Vagina (tissue), 2 donors: ENCODE data around the gene IST1. TPM values are rescaled to one million over a fixed set of nuclear protein-coding genes. Genes with fewer than 3 reads are reported as not detected.

ENCODE experiments used
- DNase-seq, 2 donors: peaks; one replicate each; pipeline ENCODE4 v3.0.0-alpha.2; 2017; ENCODE audit errors: extremely low spot score in 2 of 2
- H3K27ac ChIP-seq: fragments of 200-600 bp; sonication (generic); one replicate; pipeline ENCODE4 v1.5.1; 2019
- H3K27me3 ChIP-seq: fragments of 200-600 bp; sonication (generic); one replicate; pipeline ENCODE4 v1.5.1; 2019
- H3K36me3 ChIP-seq, 2 donors: fragments of 200-600 bp; sonication (generic); one replicate each; pipeline ENCODE4 v1.5.1; 2017 to 2019
- H3K4me1 ChIP-seq: fragments of 200-600 bp; sonication (generic); one replicate; pipeline ENCODE4 v1.5.1; 2019
- H3K4me3 ChIP-seq, 2 donors: fragments of 200-600 bp; sonication (generic); 1 replicate in 1 of 2; 2 replicates in 1 of 2; pipeline ENCODE4 v1.5.1; 2016 to 2019
- H3K9me3 ChIP-seq: fragments of 200-600 bp; sonication (generic); one replicate; pipeline ENCODE4 v1.5.1; 2019
- CTCF ChIP-seq, 3 experiments: fragments of 450-650 bp in 2 of 3; fragments of 200-600 bp in 1 of 3; sonication (generic) in 1 of 3; IDR thresholded peaks; one replicate each; pipeline ENCODE4 v1.5.1; 2017 to 2019; ENCODE audit warnings: antibody characterized with exemption in 3 of 3, mild to moderate bottlenecking in 2 of 3, moderate library complexity in 2 of 3
- POLR2A ChIP-seq, 2 donors: fragments of 450-650 bp; IDR thresholded peaks; one replicate each; pipeline ENCODE4 v1.6.1; 2017; ENCODE audit warnings: antibody characterized with exemption in 2 of 2, mild to moderate bottlenecking in 2 of 2, moderate library complexity in 2 of 2
- POLR2AphosphoS5 ChIP-seq, 2 donors: sonication (generic); formaldehyde crosslinking; IDR thresholded peaks; one replicate each; pipeline ENCODE4 v1.9.0; 2017; ENCODE audit warnings: antibody characterized with exemption in 2 of 2, mild to moderate bottlenecking in 2 of 2, low read depth in 1 of 2; ENCODE audit not compliant: insufficient read depth in 1 of 2
- intact Hi-C: fragments of 100-400 bp; cut with DNase I; formaldehyde crosslinking; loops from one replicate; pipeline ENCODE4 v1.15.1; 2023
- total RNA-seq: library from RNA; depleted of rRNA; stranded (reverse); fragments of >200 nt; gene quantifications from one replicate; pipeline ENCODE4 v1.2.3, GENCODE V29; 2016

The IST1 gene
- total RNA-seq, 1 donor from 2014 or later = 159 TPM

- H3K4me3 ChIP-seq = peak overlapping the region; percentile 61 to 75
- intact Hi-C loops = no loop called here
Observed at GRCh38 chr16:71893888-71894228, 1.5 kb upstream of the IST1 start.

DNA sequence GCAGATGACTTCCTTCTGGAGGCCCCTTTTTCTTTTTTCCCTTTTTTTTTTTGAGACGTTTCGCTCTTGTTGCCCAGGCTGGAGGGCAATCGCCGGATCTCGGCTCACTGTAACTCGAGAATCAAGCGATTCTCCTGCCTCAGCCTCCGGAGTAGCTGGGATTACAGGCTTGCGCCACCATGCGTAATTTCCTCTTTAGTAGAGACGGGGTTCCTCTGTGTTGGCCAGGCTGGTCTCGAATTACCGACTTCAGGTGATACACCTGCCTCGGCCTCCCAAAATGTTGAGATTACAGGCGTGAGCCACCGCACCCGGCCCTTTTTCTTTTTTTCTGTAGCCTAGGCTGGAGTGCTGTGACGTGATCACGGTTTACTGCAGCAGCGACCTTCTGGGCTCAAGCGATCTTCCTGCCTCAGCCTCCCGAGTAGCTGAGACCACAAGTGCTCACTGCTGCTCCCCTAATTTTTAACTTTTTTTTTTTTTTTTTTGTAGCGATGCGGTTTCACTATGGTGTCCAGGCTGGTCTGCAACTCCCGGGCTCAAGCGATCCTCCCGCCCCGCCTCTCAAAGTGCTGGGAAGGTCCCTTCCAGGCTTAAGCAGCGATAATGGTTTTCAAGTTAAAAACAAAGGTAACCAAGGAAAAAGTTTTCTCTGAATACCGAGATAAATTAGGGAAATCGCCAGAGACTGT is 956 bp upstream of the IST1 start:
- TF ChIP-seq POLR2A (IDR thresholded peaks at IDR 0.05) = no peak
- no peak for TF ChIP-seq POLR2AphosphoS5 (IDR thresholded peaks at IDR 0.05; ENCODE audit: insufficient read depth in 1 of 2, low read depth in 1 of 2)
- no peak for TF ChIP-seq CTCF (IDR thresholded peaks at IDR 0.05)
- peak overlapping the region; percentile 61 to 75 for H3K4me3 ChIP-seq
- H3K27ac ChIP-seq = peak overlapping the region; percentile 99
- intact Hi-C loops = no loop called here
- H3K27me3 ChIP-seq = no peaks in the 10 kb centered on the region
- no peaks in the 10 kb centered on the region for H3K9me3 ChIP-seq
- H3K36me3 ChIP-seq = no peaks in the 10 kb centered on the region
- H3K4me1 ChIP-seq = peaks cover 35% of the 10 kb centered on the region
- DNase-seq = peak in 1 of 2 donors; percentile 91

More at GRCh38 chr16:71893888-71894228, 1.5 kb upstream of the IST1 start:
- Histone ChIP-seq H3K27ac (peak overlapping the region; percentile 99), H3K36me3 (no peaks in the 10 kb centered on the region), H3K9me3 (no peaks in the 10 kb centered on the region), H3K27me3 (no peaks in the 10 kb centered on the region), H3K4me1 (peaks cover 30% of the 10 kb centered on the region)
- DNase-seq = no peak
- TF ChIP-seq POLR2AphosphoS5 (IDR thresholded peaks at IDR 0.05; ENCODE audit: insufficient read depth in 1 of 2, low read depth in 1 of 2) (no peak), CTCF (IDR thresholded peaks at IDR 0.05) (no peak), POLR2A (IDR thresholded peaks at IDR 0.05) (no peak)

DNA sequence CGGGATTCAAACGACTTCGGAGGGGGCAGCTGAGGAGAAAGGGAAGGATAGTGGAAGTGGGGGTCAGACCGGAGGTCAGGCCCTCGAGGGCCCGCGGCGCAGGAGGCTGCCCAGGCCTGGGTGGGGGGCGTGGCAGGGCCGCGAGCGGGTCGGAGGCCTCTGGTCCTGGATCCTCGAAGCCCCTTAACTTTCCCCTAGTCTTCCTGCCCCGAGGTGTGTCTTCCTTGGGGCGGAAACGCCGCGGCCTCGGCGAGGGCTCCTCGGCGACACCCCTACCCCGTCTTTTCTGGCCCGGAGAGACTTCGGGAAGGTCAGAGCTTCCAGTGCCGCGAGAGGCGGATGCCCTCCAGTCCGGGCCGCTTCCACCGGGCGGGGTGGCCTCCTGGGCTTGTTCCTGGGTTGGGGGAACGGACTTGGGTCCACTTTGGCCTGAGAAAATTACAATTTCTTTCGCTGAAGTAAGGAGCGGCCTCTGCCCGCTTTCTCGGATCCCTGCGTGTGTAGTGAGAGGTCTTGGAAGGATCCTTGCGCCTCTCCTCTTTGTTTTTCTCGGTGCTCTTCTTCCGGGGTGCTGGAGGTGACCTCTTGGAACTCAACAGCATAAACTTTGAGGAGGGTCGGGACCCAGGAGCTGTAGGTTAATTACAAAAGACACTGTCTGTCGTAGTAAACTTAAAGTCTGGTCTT is 491 bp downstream of the IST1 start:
- intact Hi-C loops = no loop called here
- H3K27me3 ChIP-seq = no peaks in the 10 kb centered on the region
- no peak for TF ChIP-seq POLR2A (IDR thresholded peaks at IDR 0.05)
- TF ChIP-seq POLR2AphosphoS5 (IDR thresholded peaks at IDR 0.05; ENCODE audit: insufficient read depth in 1 of 2, low read depth in 1 of 2) = no peak
- no peak for TF ChIP-seq CTCF (IDR thresholded peaks at IDR 0.05)
- DNase-seq = peak in 1 of 2 donors; percentile 86
- peak overlapping the region; percentile 99 for H3K27ac ChIP-seq
- no peaks in the 10 kb centered on the region for H3K36me3 ChIP-seq
- peak overlapping the region; percentile 61 to 75 for H3K4me3 ChIP-seq
- no peaks in the 10 kb centered on the region for H3K9me3 ChIP-seq
- peaks cover 50% of the 10 kb centered on the region for H3K4me1 ChIP-seq

DNA sequence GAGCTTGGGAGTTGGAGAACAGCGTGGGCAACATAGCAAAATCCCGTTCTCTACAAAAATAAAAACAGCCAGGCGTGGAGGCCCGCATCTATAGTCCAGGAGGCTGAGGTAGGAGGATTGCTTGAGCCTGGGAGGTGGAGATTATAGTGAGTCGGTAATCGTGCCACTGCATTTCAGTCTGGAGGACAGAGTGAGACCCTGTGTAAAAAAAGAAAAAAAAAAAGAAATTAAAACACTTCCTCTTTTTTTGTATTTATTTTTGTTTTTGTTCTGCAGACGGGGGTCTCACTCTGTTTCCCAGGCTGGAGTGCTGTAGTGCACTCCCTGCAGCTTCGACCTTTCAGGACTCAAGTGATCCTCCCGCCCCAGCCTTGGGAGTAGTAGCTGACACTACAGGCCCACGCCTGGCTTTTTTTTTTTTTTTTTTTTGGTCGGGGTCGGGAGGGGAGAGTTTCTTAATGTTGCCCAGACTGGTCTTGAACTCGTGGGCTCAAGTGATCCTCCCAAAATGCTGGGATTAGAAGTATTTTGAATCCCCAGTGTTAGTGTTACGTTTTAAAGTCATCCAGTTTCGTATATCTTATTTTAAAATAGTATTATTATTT is 1.5 kb downstream of the IST1 start:
- intact Hi-C loops = no loop called here
- H3K4me3 ChIP-seq = peak overlapping the region; percentile 61 to 75
- DNase-seq = no peak

More for the DNA sequence above, 1.5 kb downstream of the IST1 start:
- TF ChIP-seq CTCF (IDR thresholded peaks at IDR 0.05) = no peak
- TF ChIP-seq POLR2AphosphoS5 (IDR thresholded peaks at IDR 0.05; ENCODE audit: insufficient read depth in 1 of 2, low read depth in 1 of 2) = no peak
- no peak for TF ChIP-seq POLR2A (IDR thresholded peaks at IDR 0.05)
- Histone ChIP-seq H3K36me3 (no peaks in the 10 kb centered on the region), H3K4me1 (peaks cover 58% of the 10 kb centered on the region), H3K9me3 (no peaks in the 10 kb centered on the region), H3K27ac (peak overlapping the region; percentile 99), H3K27me3 (no peaks in the 10 kb centered on the region)
